ENCODE results near the gene KCNJ9.

KCNJ9 gene

DNA sequence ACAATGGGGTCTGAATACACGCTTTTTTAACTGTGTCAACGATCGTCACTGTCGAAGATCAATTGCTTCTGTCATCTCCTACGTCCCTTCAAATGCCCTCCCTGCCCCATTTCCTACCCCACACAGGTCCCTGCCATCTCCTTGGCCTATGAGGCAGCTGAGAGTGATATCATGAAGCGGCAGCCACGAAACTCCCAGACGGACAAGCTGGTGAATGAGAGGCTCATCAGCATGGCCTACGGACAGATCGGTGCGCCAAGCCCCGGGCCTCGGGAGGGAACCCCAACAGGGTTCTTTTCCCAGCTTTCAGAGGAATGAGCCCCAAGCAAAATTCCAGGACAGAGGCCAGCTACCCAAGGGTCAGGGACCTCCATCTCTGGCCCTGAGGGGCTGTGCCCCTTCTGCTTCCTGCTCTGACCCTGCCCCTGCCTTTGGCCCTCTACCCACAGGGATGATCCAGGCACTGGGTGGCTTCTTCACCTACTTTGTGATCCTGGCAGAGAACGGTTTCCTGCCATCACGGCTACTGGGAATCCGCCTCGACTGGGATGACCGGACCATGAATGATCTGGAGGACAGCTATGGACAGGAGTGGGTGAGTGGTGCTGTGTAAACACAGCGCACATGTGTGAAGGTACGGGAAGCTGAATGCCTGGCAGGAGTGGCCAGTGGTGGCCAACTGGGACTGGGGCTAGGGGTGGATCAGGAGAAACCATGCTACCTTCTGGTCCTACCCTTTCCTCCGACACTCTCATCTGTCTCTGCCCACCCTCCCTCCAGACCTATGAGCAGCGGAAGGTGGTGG lies 55.0 kb downstream of the KCNJ9 start:
- Histone ChIP-seq H3K27me3 (peaks cover 14% of the 10 kb centered on the region), H3K4me3 (ENCODE audit: low read depth, low read length) (no peak overlapping the region), H3K36me3 (no peaks in the 10 kb centered on the region), H3K4me1 (no peaks in the 10 kb centered on the region), H3K9me3 (no peaks in the 10 kb centered on the region)
- TF ChIP-seq, protein P1, sequence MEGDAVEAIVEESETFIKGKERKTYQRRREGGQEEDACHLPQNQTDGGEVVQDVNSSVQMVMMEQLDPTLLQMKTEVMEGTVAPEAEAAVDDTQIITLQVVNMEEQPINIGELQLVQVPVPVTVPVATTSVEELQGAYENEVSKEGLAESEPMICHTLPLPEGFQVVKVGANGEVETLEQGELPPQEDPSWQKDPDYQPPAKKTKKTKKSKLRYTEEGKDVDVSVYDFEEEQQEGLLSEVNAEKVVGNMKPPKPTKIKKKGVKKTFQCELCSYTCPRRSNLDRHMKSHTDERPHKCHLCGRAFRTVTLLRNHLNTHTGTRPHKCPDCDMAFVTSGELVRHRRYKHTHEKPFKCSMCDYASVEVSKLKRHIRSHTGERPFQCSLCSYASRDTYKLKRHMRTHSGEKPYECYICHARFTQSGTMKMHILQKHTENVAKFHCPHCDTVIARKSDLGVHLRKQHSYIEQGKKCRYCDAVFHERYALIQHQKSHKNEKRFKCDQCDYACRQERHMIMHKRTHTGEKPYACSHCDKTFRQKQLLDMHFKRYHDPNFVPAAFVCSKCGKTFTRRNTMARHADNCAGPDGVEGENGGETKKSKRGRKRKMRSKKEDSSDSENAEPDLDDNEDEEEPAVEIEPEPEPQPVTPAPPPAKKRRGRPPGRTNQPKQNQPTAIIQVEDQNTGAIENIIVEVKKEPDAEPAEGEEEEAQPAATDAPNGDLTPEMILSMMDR (IDR thresholded peaks at IDR 0.05; ENCODE audit: low read depth, low read length): no peak
- no peak for DNase-seq

DNA sequence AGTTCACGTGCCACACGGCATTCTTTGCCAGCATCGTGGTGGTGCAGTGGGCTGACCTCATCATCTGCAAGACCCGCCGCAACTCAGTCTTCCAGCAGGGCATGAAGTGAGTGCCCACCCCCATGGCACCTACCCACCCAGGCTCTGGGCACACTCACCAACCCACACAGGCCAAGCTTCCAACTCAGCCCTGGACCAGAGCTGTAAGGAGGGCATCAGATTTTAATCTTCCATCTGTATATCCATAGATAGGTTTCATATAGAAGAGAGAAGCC lies 55.5 kb downstream of the KCNJ9 start:
- peaks cover 14% of the 10 kb centered on the region for H3K27me3 ChIP-seq
- TF ChIP-seq, protein P1 (IDR thresholded peaks at IDR 0.05; ENCODE audit: low read depth, low read length): no peak
- no peaks in the 10 kb centered on the region for H3K4me1 ChIP-seq
- H3K4me3 ChIP-seq (ENCODE audit: low read depth, low read length): no peak overlapping the region
- H3K36me3 ChIP-seq: no peaks in the 10 kb centered on the region
- no peaks in the 10 kb centered on the region for H3K9me3 ChIP-seq
- no peak for DNase-seq

DNA sequence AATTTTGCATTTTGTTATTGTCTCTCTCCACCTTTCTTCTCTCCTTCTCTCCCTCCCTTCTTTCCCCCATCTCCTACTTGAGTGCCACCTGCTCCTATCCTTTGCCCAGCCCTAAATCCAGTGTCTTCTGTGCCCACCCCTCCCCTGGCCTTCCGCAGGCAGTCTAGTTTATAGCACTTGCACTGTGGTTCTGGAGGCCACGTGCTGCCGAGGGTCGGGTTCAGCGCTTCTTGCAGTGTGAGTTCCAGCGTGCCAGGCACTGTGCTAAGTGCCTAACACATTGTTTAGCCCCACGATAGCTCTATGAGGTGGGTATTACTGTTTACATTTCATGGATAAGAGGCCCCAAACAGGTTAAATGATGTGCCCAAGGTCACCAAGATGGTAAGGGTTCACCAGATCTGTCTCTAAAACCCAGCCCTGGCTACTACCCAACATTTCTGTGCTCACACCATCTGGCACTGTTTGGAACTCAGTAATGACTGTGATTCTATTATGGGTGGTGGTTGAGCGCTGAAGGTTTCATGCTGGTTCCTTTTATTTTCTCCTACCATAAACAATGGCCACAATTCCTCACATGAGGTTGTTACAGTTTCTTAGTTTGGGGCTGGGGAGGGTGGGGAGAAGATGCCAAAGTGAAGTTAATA lies 56.0 kb downstream of the KCNJ9 start:
- H3K27me3 ChIP-seq: peaks cover 17% of the 10 kb centered on the region
- H3K4me3 ChIP-seq (ENCODE audit: low read depth, low read length): no peak overlapping the region
- DNase-seq: no peak
- H3K9me3 ChIP-seq: no peaks in the 10 kb centered on the region
- TF ChIP-seq, protein P1 (IDR thresholded peaks at IDR 0.05; ENCODE audit: low read depth, low read length): no peak
- no peaks in the 10 kb centered on the region for H3K36me3 ChIP-seq
- H3K4me1 ChIP-seq: no peaks in the 10 kb centered on the region

DNA sequence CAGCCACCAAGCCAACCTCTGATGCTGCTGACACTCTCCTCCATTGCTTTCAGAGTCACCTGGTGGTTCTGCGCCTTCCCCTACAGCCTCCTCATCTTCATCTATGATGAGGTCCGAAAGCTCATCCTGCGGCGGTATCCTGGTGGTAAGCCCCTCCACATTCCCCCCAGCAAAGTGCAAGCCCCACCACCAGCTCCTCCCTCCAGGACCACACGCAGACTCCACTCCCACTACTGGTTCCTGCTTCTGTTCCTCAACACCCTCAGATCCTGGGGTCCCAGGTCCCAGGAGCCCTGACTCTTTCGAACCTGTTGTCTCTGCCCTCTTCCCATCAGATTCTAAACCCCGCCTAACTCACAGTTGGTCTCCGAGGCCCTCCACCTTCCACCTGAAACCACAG lies 58.5 kb downstream of the KCNJ9 start:
- Histone ChIP-seq H3K36me3 (no peaks in the 10 kb centered on the region), H3K9me3 (no peaks in the 10 kb centered on the region), H3K27me3 (peaks cover 17% of the 10 kb centered on the region), H3K4me3 (ENCODE audit: low read depth, low read length) (no peak overlapping the region), H3K4me1 (no peaks in the 10 kb centered on the region)
- no peak for DNase-seq
- TF ChIP-seq, protein P1 (IDR thresholded peaks at IDR 0.05; ENCODE audit: low read depth, low read length): no peak
